Measurements from ENCODE around the gene TIMM22.

Gene TIMM22

DNA sequence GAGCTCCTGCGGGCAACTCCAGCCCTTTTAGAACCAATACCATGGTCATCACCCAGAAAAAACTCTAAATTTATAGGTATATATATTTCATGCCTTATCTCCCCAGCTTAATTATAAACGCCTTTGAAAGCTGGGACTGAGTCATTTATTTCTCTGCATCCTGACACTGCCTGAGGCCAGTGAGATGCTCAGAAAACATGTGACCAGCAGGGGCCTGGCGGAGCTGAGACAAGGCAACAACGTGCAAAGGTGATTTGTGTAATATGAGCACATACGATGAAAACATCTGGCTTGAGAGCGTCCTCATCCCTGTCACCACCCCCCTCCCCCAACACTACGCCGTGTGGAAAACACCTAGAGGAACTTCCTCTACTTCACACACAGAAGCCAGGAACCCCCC is 40.0 kb upstream of the TIMM22 start:
- no peak overlapping the region for H3K9ac ChIP-seq (ENCODE audit: insufficient read length)
- H3K36me3 ChIP-seq (ENCODE audit: insufficient read depth, low read length): no peaks in the 10 kb centered on the region
- TF ChIP-seq POLR2AphosphoS5 (IDR thresholded peaks at IDR 0.05; ENCODE audit: borderline replicate concordance, low read depth, low read length): no peak
- no peak for TF ChIP-seq EZH2 (IDR thresholded peaks at IDR 0.05)
- no peak for TF ChIP-seq FOXP2 (optimal IDR thresholded peaks at IDR 0.05; ENCODE audit: control extremely low read depth, extremely low read length, insufficient read depth)
- no peak for DNase-seq (ENCODE audit: low read depth, low spot score)
- H3K9me3 ChIP-seq (ENCODE audit: low read depth, low read length): no peaks in the 10 kb centered on the region
- no peak overlapping the region for H3K27ac ChIP-seq
- no peak overlapping the region for H3K4me3 ChIP-seq

- TF ChIP-seq FOXP2 (optimal IDR thresholded peaks at IDR 0.05; ENCODE audit: control extremely low read depth, extremely low read length, insufficient read depth): no peak
- TF ChIP-seq EZH2 (IDR thresholded peaks at IDR 0.05): no peak
- TF ChIP-seq POLR2AphosphoS5 (IDR thresholded peaks at IDR 0.05; ENCODE audit: borderline replicate concordance, low read depth, low read length): no peak
- DNase-seq (ENCODE audit: low read depth, low spot score): no peak
Measured at GRCh38 chr17:957856-958421, 39.0 kb upstream of the TIMM22 start.

GRCh38 chr17:958712-959451 is 38.0 kb upstream of the TIMM22 start:
- TF ChIP-seq EZH2 (IDR thresholded peaks at IDR 0.05): no peak
- TF ChIP-seq POLR2AphosphoS5 (IDR thresholded peaks at IDR 0.05; ENCODE audit: borderline replicate concordance, low read depth, low read length): no peak
- TF ChIP-seq FOXP2 (optimal IDR thresholded peaks at IDR 0.05; ENCODE audit: control extremely low read depth, extremely low read length, insufficient read depth): no peak
- Histone ChIP-seq H3K27ac (no peak overlapping the region), H3K9me3 (ENCODE audit: low read depth, low read length) (no peaks in the 10 kb centered on the region), H3K36me3 (ENCODE audit: insufficient read depth, low read length) (no peaks in the 10 kb centered on the region), H3K9ac (ENCODE audit: insufficient read length) (no peak overlapping the region), H3K4me3 (no peak overlapping the region)
- no peak for DNase-seq (ENCODE audit: low read depth, low spot score)

More at GRCh38 chr17:957856-958421, 39.0 kb upstream of the TIMM22 start:
- H3K9ac ChIP-seq (ENCODE audit: insufficient read length): no peak overlapping the region
- H3K9me3 ChIP-seq (ENCODE audit: low read depth, low read length): no peaks in the 10 kb centered on the region
- no peak overlapping the region for H3K4me3 ChIP-seq
- no peaks in the 10 kb centered on the region for H3K36me3 ChIP-seq (ENCODE audit: insufficient read depth, low read length)
- no peak overlapping the region for H3K27ac ChIP-seq

DNA sequence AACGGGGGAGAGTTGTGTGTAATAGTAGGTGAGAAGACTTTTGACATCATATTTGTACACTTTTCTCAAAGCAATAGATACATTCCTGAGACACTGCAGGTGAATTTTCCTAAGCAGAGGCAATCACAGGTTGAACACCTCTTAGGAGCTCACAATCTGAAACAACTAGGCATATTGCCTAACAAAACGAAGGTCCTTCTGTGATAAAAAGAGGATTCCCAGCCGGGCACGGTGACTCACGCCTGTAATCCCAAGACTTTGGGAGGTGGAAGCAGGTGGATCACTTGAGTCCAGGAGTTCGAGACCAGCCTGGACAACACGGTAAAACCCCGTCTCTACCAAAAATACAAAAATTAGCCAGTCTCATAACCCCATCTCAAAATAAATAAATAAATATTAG is 34.8 kb upstream of the TIMM22 start:
- Histone ChIP-seq H3K27ac (no peak overlapping the region), H3K9me3 (ENCODE audit: low read depth, low read length) (no peaks in the 10 kb centered on the region), H3K9ac (ENCODE audit: insufficient read length) (no peak overlapping the region), H3K36me3 (ENCODE audit: insufficient read depth, low read length) (no peaks in the 10 kb centered on the region), H3K4me3 (no peak overlapping the region)
- TF ChIP-seq FOXP2 (optimal IDR thresholded peaks at IDR 0.05; ENCODE audit: control extremely low read depth, extremely low read length, insufficient read depth): no peak
- no peak for TF ChIP-seq EZH2 (IDR thresholded peaks at IDR 0.05)
- no peak for TF ChIP-seq POLR2AphosphoS5 (IDR thresholded peaks at IDR 0.05; ENCODE audit: borderline replicate concordance, low read depth, low read length)
- no peak for DNase-seq (ENCODE audit: low read depth, low spot score)

DNA sequence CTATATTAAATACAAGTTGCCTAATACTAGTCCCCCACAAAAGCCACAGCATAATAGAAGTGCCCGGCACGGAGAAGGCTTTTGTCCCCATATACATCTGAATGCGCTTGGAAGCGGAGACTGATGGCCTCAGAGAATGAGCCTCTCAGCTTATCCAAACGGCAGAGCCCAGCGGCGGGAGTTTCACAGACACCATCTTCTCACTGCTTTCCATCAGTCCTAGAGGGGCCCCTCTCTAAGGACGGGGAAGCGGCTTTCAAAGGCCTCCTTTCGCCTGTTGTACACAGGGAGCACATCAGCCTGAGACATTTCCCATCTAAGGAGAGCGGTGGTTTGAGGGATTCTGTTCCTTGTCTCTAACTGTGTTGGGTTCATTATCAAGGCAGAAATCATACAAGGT is 34.3 kb upstream of the TIMM22 start:
- no peak for DNase-seq (ENCODE audit: low read depth, low spot score)
- no peak overlapping the region for H3K27ac ChIP-seq
- no peak for TF ChIP-seq EZH2 (IDR thresholded peaks at IDR 0.05)
- no peak for TF ChIP-seq FOXP2 (optimal IDR thresholded peaks at IDR 0.05; ENCODE audit: control extremely low read depth, extremely low read length, insufficient read depth)
- no peak for TF ChIP-seq POLR2AphosphoS5 (IDR thresholded peaks at IDR 0.05; ENCODE audit: borderline replicate concordance, low read depth, low read length)
- no peak overlapping the region for H3K9ac ChIP-seq (ENCODE audit: insufficient read length)
- H3K4me3 ChIP-seq: no peak overlapping the region
- H3K9me3 ChIP-seq (ENCODE audit: low read depth, low read length): no peaks in the 10 kb centered on the region
- H3K36me3 ChIP-seq (ENCODE audit: insufficient read depth, low read length): no peaks in the 10 kb centered on the region

GRCh38 chr17:964876-965275 is 32.1 kb upstream of the TIMM22 start:
- Histone ChIP-seq H3K9me3 (ENCODE audit: low read depth, low read length) (no peaks in the 10 kb centered on the region), H3K36me3 (ENCODE audit: insufficient read depth, low read length) (no peaks in the 10 kb centered on the region), H3K4me3 (peak overlapping the region; percentile 64), H3K27ac (peak overlapping the region; percentile 87), H3K9ac (ENCODE audit: insufficient read length) (peak overlapping the region; percentile 37)
- TF ChIP-seq POLR2AphosphoS5 (IDR thresholded peaks at IDR 0.05; ENCODE audit: borderline replicate concordance, low read depth, low read length): no peak
- TF ChIP-seq EZH2 (IDR thresholded peaks at IDR 0.05): no peak
- TF ChIP-seq FOXP2 (optimal IDR thresholded peaks at IDR 0.05; ENCODE audit: control extremely low read depth, extremely low read length, insufficient read depth): no peak
- no peak for DNase-seq (ENCODE audit: low read depth, low spot score)

GRCh38 chr17:965311-965989 is 31.5 kb upstream of the TIMM22 start:
- H3K36me3 ChIP-seq (ENCODE audit: insufficient read depth, low read length): no peaks in the 10 kb centered on the region
- H3K9ac ChIP-seq (ENCODE audit: insufficient read length): peak overlapping the region; percentile 34
- TF ChIP-seq FOXP2 (optimal IDR thresholded peaks at IDR 0.05; ENCODE audit: control extremely low read depth, extremely low read length, insufficient read depth) (no peak), POLR2AphosphoS5 (IDR thresholded peaks at IDR 0.05; ENCODE audit: borderline replicate concordance, low read depth, low read length) (no peak), EZH2 (IDR thresholded peaks at IDR 0.05) (no peak)
- H3K27ac ChIP-seq: peak overlapping the region; percentile 87
- peak overlapping the region; percentile 64 for H3K4me3 ChIP-seq
- no peaks in the 10 kb centered on the region for H3K9me3 ChIP-seq (ENCODE audit: low read depth, low read length)
- DNase-seq (ENCODE audit: low read depth, low spot score): no peak

DNA sequence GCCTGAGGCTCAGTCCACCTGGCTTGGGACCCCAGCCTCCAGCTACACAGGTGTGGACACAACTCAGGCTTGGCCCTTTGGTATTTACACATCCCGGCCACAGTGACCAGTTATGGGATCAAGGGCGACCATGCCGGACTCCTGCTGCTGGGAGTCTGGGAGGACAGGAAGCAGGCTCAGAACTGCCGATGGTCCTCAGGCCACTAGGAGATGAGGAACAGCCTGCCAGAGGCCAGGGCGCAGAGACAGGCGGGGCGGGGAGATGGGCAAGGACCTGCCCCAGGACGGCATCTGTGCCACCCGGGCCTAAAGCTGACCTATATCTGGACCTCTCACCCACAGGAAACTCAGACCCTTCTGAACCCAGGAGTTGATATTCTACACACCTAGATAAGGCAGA is 29.8 kb upstream of the TIMM22 start:
- no peaks in the 10 kb centered on the region for H3K36me3 ChIP-seq (ENCODE audit: insufficient read depth, low read length)
- H3K9me3 ChIP-seq (ENCODE audit: low read depth, low read length): no peaks in the 10 kb centered on the region
- TF ChIP-seq FOXP2 (optimal IDR thresholded peaks at IDR 0.05; ENCODE audit: control extremely low read depth, extremely low read length, insufficient read depth) (no peak), POLR2AphosphoS5 (IDR thresholded peaks at IDR 0.05; ENCODE audit: borderline replicate concordance, low read depth, low read length) (no peak), EZH2 (IDR thresholded peaks at IDR 0.05) (no peak)
- no peak overlapping the region for H3K27ac ChIP-seq
- no peak overlapping the region for H3K4me3 ChIP-seq
- no peak for DNase-seq (ENCODE audit: low read depth, low spot score)
- H3K9ac ChIP-seq (ENCODE audit: insufficient read length): no peak overlapping the region
